Neural progenitor cell (in vitro differentiated cells): Measurements from ENCODE around the gene UHMK1. TPM values are rescaled to one million over a fixed set of nuclear protein-coding genes. Genes with fewer than 3 reads are reported as not detected.

Experiments used
- DNase-seq: peaks from one replicate; pipeline ENCODE4 v3.0.0-alpha.2; 2016; ENCODE audit warnings: low spot score
- H2AFZ ChIP-seq: fragments of 200-600 bp; sonication (generic); replicated peaks from 2 replicates; pipeline ENCODE4 v1.6.1; 2016; ENCODE audit warnings: antibody characterized with exemption
- H3F3A ChIP-seq: fragments of 200-600 bp; sonication (generic); 2 replicates; pipeline ENCODE4 v1.6.1; 2016; ENCODE audit warnings: antibody characterized with exemption, low read depth
- H3K27ac ChIP-seq: fragments of 200-600 bp; sonication (generic); 2 replicates; pipeline ENCODE4 v1.5.1; 2016; ENCODE audit warnings: mild to moderate bottlenecking
- H3K27me3 ChIP-seq: fragments of 200-600 bp; sonication (generic); 2 replicates; pipeline ENCODE4 v1.6.1; 2016; ENCODE audit warnings: mild to moderate bottlenecking, moderate library complexity
- H3K36me3 ChIP-seq: fragments of 200-600 bp; sonication (generic); 2 replicates; pipeline ENCODE4 v1.5.1; 2016
- H3K4me1 ChIP-seq: fragments of 200-600 bp; sonication (generic); 2 replicates; pipeline ENCODE4 v1.6.1; 2016; ENCODE audit warnings: mixed run types
- H3K4me2 ChIP-seq: fragments of 200-600 bp; sonication (generic); 2 replicates; pipeline ENCODE4 v1.6.1; 2016
- H3K4me3 ChIP-seq: fragments of 200-600 bp; sonication (generic); 2 replicates; pipeline ENCODE4 v1.5.1; 2016
- H3K79me2 ChIP-seq: fragments of 200-600 bp; sonication (generic); 2 replicates; pipeline ENCODE4 v1.6.1; 2016; ENCODE audit warnings: low read depth
- H3K9ac ChIP-seq: fragments of 200-600 bp; sonication (generic); 2 replicates; pipeline ENCODE4 v1.6.1; 2016
- H3K9me3 ChIP-seq: fragments of 200-600 bp; sonication (generic); 2 replicates; pipeline ENCODE4 v1.5.1; 2016; ENCODE audit warnings: low read depth
- H4K20me1 ChIP-seq: fragments of 200-600 bp; sonication (generic); 2 replicates; pipeline ENCODE4 v1.6.1; 2016; ENCODE audit warnings: low read depth
- H3K27ac Mint-ChIP-seq: 3 replicates; pipeline ENCODE4 v1.8.0; 2021; ENCODE audit warnings: mixed read lengths
- H3K27me3 Mint-ChIP-seq: 2 replicates; pipeline ENCODE4 v1.8.0; 2022; ENCODE audit warnings: low read depth, mild to moderate bottlenecking, inconsistent platforms, moderate library complexity, mixed read lengths; ENCODE audit not compliant: insufficient read depth
- H3K36me3 Mint-ChIP-seq: 3 replicates; pipeline ENCODE4 v1.8.0; 2021; ENCODE audit warnings: mixed read lengths
- H3K4me1 Mint-ChIP-seq: 3 replicates; pipeline ENCODE4 v1.8.0; 2021; ENCODE audit warnings: mixed read lengths
- H3K4me3 Mint-ChIP-seq: 3 replicates; pipeline ENCODE4 v1.8.0; 2021; ENCODE audit warnings: mild to moderate bottlenecking, moderate library complexity, mixed read lengths
- H3K9me3 Mint-ChIP-seq: 3 replicates; pipeline ENCODE4 v1.8.0; 2020; ENCODE audit warnings: mixed read lengths
- EZH2 ChIP-seq: fragments of 200-600 bp; sonication (generic); IDR thresholded peaks from 2 replicates; pipeline ENCODE4 v1.6.1; 2017; ENCODE audit warnings: antibody characterized with exemption, mild to moderate bottlenecking, moderate library complexity
- EZH2phosphoT487 ChIP-seq: fragments of 200-600 bp; sonication (generic); IDR thresholded peaks from 2 replicates; pipeline ENCODE4 v1.6.1; 2017; ENCODE audit warnings: antibody characterized with exemption
- total RNA-seq: library from RNA; depleted of rRNA; stranded (reverse); fragments of >200 nt; gene quantifications from 2 replicates; pipeline ENCODE4 v1.2.3, GENCODE V29; 2015; ENCODE audit warnings: low replicate concordance
- TF ChIP-seq, protein P1 (sequence below): fragments of 200-600 bp; sonication (generic); IDR thresholded peaks from 2 replicates; pipeline ENCODE4 v1.5.1; 2017; ENCODE audit warnings: antibody characterized with exemption, mild to moderate bottlenecking

The UHMK1 gene
- total RNA-seq, 1 donor from 2014 or later, result 48.8 TPM

DNA sequence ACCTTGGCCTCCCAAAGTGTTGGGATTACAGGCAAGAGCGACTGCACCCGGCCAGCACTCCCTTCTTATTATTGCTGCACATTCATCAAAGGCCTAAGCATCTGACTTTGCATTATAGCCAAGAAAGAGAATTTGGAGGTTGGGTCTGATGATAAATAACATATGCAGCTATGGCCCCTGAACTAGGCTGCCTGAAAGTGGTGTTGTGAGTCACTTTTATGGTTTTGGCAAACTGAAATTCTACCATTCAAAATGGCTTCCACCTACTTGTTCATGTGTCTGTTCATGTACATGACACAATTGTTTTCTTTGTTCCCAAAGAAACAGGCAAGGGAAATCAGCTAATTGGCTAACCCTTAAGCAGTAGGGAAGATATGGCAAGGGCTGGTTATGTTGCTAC, 38.9 kb downstream of the UHMK1 start:
- Histone ChIP-seq H3K4me2 (no peak overlapping the region), H3K9ac (no peak overlapping the region), H3K4me3 (no peak overlapping the region), H3F3A (no peaks in the 10 kb centered on the region), H2AFZ (no peak overlapping the region), H3K4me1 (no peaks in the 10 kb centered on the region), H3K27ac (no peak overlapping the region), H3K36me3 (no peaks in the 10 kb centered on the region), H3K27me3 (no peaks in the 10 kb centered on the region), H3K9me3 (no peaks in the 10 kb centered on the region), H3K79me2 (no peaks in the 10 kb centered on the region), H4K20me1 (no peaks in the 10 kb centered on the region)
- Mint-ChIP-seq H3K4me3 (no peak overlapping the region), H3K4me1 (no peaks in the 10 kb centered on the region), H3K27me3 (no peaks in the 10 kb centered on the region), H3K27ac (no peak overlapping the region), H3K9me3 (no peaks in the 10 kb centered on the region), H3K36me3 (peaks cover 5% of the 10 kb centered on the region)
- TF ChIP-seq EZH2phosphoT487 (no peak), EZH2 (no peak)
- TF ChIP-seq, protein P1, sequence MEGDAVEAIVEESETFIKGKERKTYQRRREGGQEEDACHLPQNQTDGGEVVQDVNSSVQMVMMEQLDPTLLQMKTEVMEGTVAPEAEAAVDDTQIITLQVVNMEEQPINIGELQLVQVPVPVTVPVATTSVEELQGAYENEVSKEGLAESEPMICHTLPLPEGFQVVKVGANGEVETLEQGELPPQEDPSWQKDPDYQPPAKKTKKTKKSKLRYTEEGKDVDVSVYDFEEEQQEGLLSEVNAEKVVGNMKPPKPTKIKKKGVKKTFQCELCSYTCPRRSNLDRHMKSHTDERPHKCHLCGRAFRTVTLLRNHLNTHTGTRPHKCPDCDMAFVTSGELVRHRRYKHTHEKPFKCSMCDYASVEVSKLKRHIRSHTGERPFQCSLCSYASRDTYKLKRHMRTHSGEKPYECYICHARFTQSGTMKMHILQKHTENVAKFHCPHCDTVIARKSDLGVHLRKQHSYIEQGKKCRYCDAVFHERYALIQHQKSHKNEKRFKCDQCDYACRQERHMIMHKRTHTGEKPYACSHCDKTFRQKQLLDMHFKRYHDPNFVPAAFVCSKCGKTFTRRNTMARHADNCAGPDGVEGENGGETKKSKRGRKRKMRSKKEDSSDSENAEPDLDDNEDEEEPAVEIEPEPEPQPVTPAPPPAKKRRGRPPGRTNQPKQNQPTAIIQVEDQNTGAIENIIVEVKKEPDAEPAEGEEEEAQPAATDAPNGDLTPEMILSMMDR, result no peak
- DNase-seq, result no peak

GRCh38 chr1:162537216-162537615, 39.6 kb downstream of the UHMK1 start:
- TF ChIP-seq EZH2 (no peak), EZH2phosphoT487 (no peak)
- TF ChIP-seq, protein P1, result no peak
- Histone ChIP-seq H3K4me2 (no peak overlapping the region), H3K9me3 (no peaks in the 10 kb centered on the region), H3K9ac (no peak overlapping the region), H3K27ac (no peak overlapping the region), H3F3A (no peaks in the 10 kb centered on the region), H2AFZ (no peak overlapping the region), H3K79me2 (no peaks in the 10 kb centered on the region), H3K36me3 (no peaks in the 10 kb centered on the region), H3K27me3 (no peaks in the 10 kb centered on the region), H3K4me3 (no peak overlapping the region), H3K4me1 (no peaks in the 10 kb centered on the region), H4K20me1 (no peaks in the 10 kb centered on the region)
- H3K27ac Mint-ChIP-seq, result no peak overlapping the region
- peaks cover 2% of the 10 kb centered on the region for H3K36me3 Mint-ChIP-seq
- no peaks in the 10 kb centered on the region for H3K4me1 Mint-ChIP-seq
- DNase-seq, result no peak
- no peaks in the 10 kb centered on the region for H3K9me3 Mint-ChIP-seq
- no peaks in the 10 kb centered on the region for H3K27me3 Mint-ChIP-seq
- no peak overlapping the region for H3K4me3 Mint-ChIP-seq

- DNase-seq, result no peak
- H3F3A ChIP-seq, result no peaks in the 10 kb centered on the region
- Mint-ChIP-seq H3K27me3 (no peaks in the 10 kb centered on the region), H3K36me3 (peaks cover 4% of the 10 kb centered on the region), H3K9me3 (peaks cover 3% of the 10 kb centered on the region), H3K4me3 (no peak overlapping the region), H3K27ac (no peak overlapping the region), H3K4me1 (no peaks in the 10 kb centered on the region)
- H3K27me3 ChIP-seq, result no peaks in the 10 kb centered on the region
- TF ChIP-seq, protein P1, result no peak
- no peak for TF ChIP-seq EZH2phosphoT487
- TF ChIP-seq EZH2, result no peak
- no peak overlapping the region for H3K9ac ChIP-seq
- no peaks in the 10 kb centered on the region for H3K79me2 ChIP-seq
- no peaks in the 10 kb centered on the region for H3K4me1 ChIP-seq
- no peak overlapping the region for H3K4me3 ChIP-seq
- no peaks in the 10 kb centered on the region for H3K36me3 ChIP-seq
- no peak overlapping the region for H2AFZ ChIP-seq
- H3K27ac ChIP-seq, result no peak overlapping the region
- no peaks in the 10 kb centered on the region for H3K9me3 ChIP-seq
- H3K4me2 ChIP-seq, result no peak overlapping the region
- no peaks in the 10 kb centered on the region for H4K20me1 ChIP-seq
Observed at GRCh38 chr1:162538815-162539431, 41.3 kb downstream of the UHMK1 start.
